HepG2 (cell line): ENCODE data around the gene AKR1C4. TPM values are rescaled to one million over a fixed set of nuclear protein-coding genes. Genes with fewer than 3 reads are reported as not detected.

Experiments used
- ASH2L ChIP-seq: fragments of 300-600, 200-600 bp; sonication (generic); IDR thresholded peaks from 2 replicates; pipeline ENCODE4 v1.7.0; 2017; ENCODE audit warnings: low read depth, mild to moderate bottlenecking, moderate library complexity, mixed read lengths, low read length; ENCODE audit not compliant: insufficient read length
- CEBPB ChIP-seq: IDR thresholded peaks from 2 replicates; pipeline ENCODE4 v1.6.1; 2011; ENCODE audit warnings: low read depth, low read length, improper control_type of control experiment, borderline replicate concordance
- CHD4 ChIP-seq: fragments of 200-600 bp; sonication (generic); IDR thresholded peaks from 2 replicates; pipeline ENCODE4 v1.7.0; 2017; ENCODE audit warnings: mild to moderate bottlenecking, low read length, borderline replicate concordance
- CREM ChIP-seq, 2 experiments: sonication (generic) in 1 of 2; formaldehyde crosslinking in 1 of 2; IDR thresholded peaks; 2 replicates each; pipeline versions ENCODE4 v1.4.0 to v1.6.1; 2016 to 2020; ENCODE audit warnings: antibody characterized with exemption in 1 of 2, mild to moderate bottlenecking in 1 of 2, missing genetic modification reagents in 1 of 2
- ELF3 ChIP-seq: IDR thresholded peaks from 2 replicates; pipeline ENCODE4 v1.6.1; 2016; ENCODE audit warnings: missing genetic modification reagents, missing compliant biosample characterization
- FOXA3 ChIP-seq: IDR thresholded peaks from 2 replicates; pipeline ENCODE4 v1.6.1; 2016; ENCODE audit warnings: missing genetic modification reagents, missing compliant biosample characterization
- FOXP1 ChIP-seq, 2 experiments: fragments of 450-650 bp in 1 of 2; IDR thresholded peaks; 2 replicates each; pipeline ENCODE4 v1.6.1; 2017 to 2018; ENCODE audit warnings: antibody characterized with exemption in 1 of 2
- GATAD2A ChIP-seq: IDR thresholded peaks from 2 replicates; pipeline ENCODE4 v1.6.1; 2016
- HOXA7 ChIP-seq: sonication (generic); formaldehyde crosslinking; IDR thresholded peaks from 2 replicates; pipeline ENCODE4 v1.8.1; 2022; ENCODE audit warnings: mild to moderate bottlenecking, missing genetic modification reagents, moderate library complexity
- ISL2 ChIP-seq: sonication (generic); formaldehyde crosslinking; IDR thresholded peaks from 2 replicates; pipeline ENCODE4 v1.5.0; 2020; ENCODE audit warnings: missing genetic modification reagents
- NCOA2 ChIP-seq: sonication (generic); formaldehyde crosslinking; IDR thresholded peaks from 2 replicates; pipeline ENCODE4 v1.8.0; 2022; ENCODE audit warnings: inconsistent platforms
- NR2F6 ChIP-seq, 2 experiments: IDR thresholded peaks; 2 replicates each; pipeline ENCODE4 v1.6.1; 2016; ENCODE audit warnings: antibody characterized with exemption in 1 of 2, mild to moderate bottlenecking in 1 of 2
- PITX1 ChIP-seq: sonication (generic); formaldehyde crosslinking; IDR thresholded peaks from 2 replicates; pipeline ENCODE4 v1.5.1; 2020; ENCODE audit warnings: mild to moderate bottlenecking, missing genetic modification reagents
- POGZ ChIP-seq: sonication (generic); formaldehyde crosslinking; IDR thresholded peaks from 2 replicates; pipeline ENCODE4 v1.4.0; 2020; ENCODE audit warnings: mild to moderate bottlenecking, missing genetic modification reagents
- SSRP1 ChIP-seq: IDR thresholded peaks from 2 replicates; pipeline ENCODE4 v1.6.1; 2016; ENCODE audit warnings: control low read depth
- TCF7L2 ChIP-seq: IDR thresholded peaks from 2 replicates; pipeline ENCODE4 v1.6.1; 2011; ENCODE audit warnings: mild to moderate bottlenecking, low read depth, low read length, moderate library complexity
- TEAD3 ChIP-seq: optimal IDR thresholded peaks from 2 replicates; pipeline ENCODE3; 2016; ENCODE audit warnings: borderline replicate concordance
- TP53 ChIP-seq: sonication (generic); formaldehyde crosslinking; conservative IDR thresholded peaks from 2 replicates; pipeline ENCODE4 v1.4.0; 2020; ENCODE audit warnings: missing genetic modification reagents
- TRIM24 ChIP-seq: sonication (generic); formaldehyde crosslinking; IDR thresholded peaks from 2 replicates; pipeline ENCODE4 v1.8.0; 2022; ENCODE audit warnings: mild to moderate bottlenecking, missing genetic modification reagents
- ZBTB25 ChIP-seq: IDR thresholded peaks from 2 replicates; pipeline ENCODE4 v1.6.1; 2018; ENCODE audit warnings: missing genetic modification reagents
- polyA plus RNA-seq, 8 experiments: library from polyadenylated mRNA; depleted of rRNA in 3 of 8; stranded (reverse) in 7 of 8; unstranded in 1 of 8; fragments of >200 nt; fragmentation: Illumina TruSeq in 4 of 8; extraction: Trizol in 4 of 8; gene quantifications; 2 replicates each; pipeline versions ENCODE4 v1.2.1 to v1.2.3, GENCODE V29; 2011 to 2016; ENCODE audit warnings: low read depth in 4 of 8, missing spikeins in 1 of 8, mixed read lengths in 1 of 8; ENCODE audit not compliant: insufficient read depth in 1 of 8
- total RNA-seq, 5 experiments: library from RNA; depleted of rRNA; stranded (reverse); fragments of >200 nt; fragmentation: Illumina TruSeq; extraction: Trizol; gene quantifications; 2 replicates each; pipeline ENCODE4 v1.2.3, GENCODE V29; 2016; ENCODE audit warnings: low read depth in 1 of 5

AKR1C4 gene
- total and polyA plus RNA-seq, 2 of the 13 experiments (the other 11 are each of a cell fraction or from before 2014, with no cell fraction given), result 0.18 to 1.3 TPM

GRCh38 chr10:5195727-5196374 lies 786 bp upstream of the AKR1C4 start (continued):
- TF ChIP-seq ZBTB25 (CRISPR knock-in tag) (0 out of 2 replicates have a peak, but pooled peaks have one; percentile 39), ASH2L (peak; percentile 62), CREM (IDR thresholded peaks at IDR 0.05) (peak; percentile 59), CREM (CRISPR knock-in tag; IDR thresholded peaks at IDR 0.05) (no peak), TCF7L2 (peak; percentile 66), CHD4 (peak; percentile 58; the same call in 1 of the 2 replicates), TEAD3 (CRISPR knock-in tag) (no peak), SSRP1 (no peak), FOXP1 (IDR thresholded peaks at IDR 0.05) (no peak), FOXP1 (CRISPR knock-in tag; IDR thresholded peaks at IDR 0.05) (peak; percentile 73), POGZ (peak; percentile 44), GATAD2A (peak; percentile 76), ISL2 (CRISPR knock-in tag) (peak; percentile 35; the same call in 1 of the 2 replicates), NR2F6 (IDR thresholded peaks at IDR 0.05) (0 out of 2 replicates have a peak, but pooled peaks have one; percentile 12), NR2F6 (CRISPR knock-in tag; IDR thresholded peaks at IDR 0.05) (no peak), HOXA7 (CRISPR knock-in tag) (no peak), FOXA3 (CRISPR knock-in tag) (peak; percentile 78), TRIM24 (CRISPR knock-in tag) (0 out of 2 replicates have a peak, but pooled peaks have one; percentile 27), TP53 (CRISPR knock-in tag) (no peak), NCOA2 (peak; percentile 88), CEBPB (peak; percentile 71), ELF3 (peak; percentile 61), PITX1 (no peak)
